ENCODE data around the gene BRICD5.

The BRICD5 gene

GRCh38 chr16:2176047-2176446 is 34.6 kb downstream of the BRICD5 start:
- no peak for TF ChIP-seq CTCF (conservative IDR thresholded peaks at IDR 0.05; ENCODE audit: control insufficient read depth, insufficient read depth, low read depth, low read length)
- H3K4me3 ChIP-seq (ENCODE audit: control insufficient read depth, low read depth, low read length) = no peak overlapping the region
- no peak for DNase-seq (ENCODE audit: low read depth)

- no peak overlapping the region for H3K4me3 ChIP-seq (ENCODE audit: control insufficient read depth, low read depth, low read length)
- TF ChIP-seq CTCF (conservative IDR thresholded peaks at IDR 0.05; ENCODE audit: control insufficient read depth, insufficient read depth, low read depth, low read length) = no peak
These were observed 35.2 kb downstream of the BRICD5 start for GRCh38 chr16:2175454-2175853.

GRCh38 chr16:2174396-2175131 is 36.1 kb downstream of the BRICD5 start:
- no peak for DNase-seq (ENCODE audit: low read depth)
- H3K4me3 ChIP-seq (ENCODE audit: control insufficient read depth, low read depth, low read length) = no peak overlapping the region
- no peak for TF ChIP-seq CTCF (conservative IDR thresholded peaks at IDR 0.05; ENCODE audit: control insufficient read depth, insufficient read depth, low read depth, low read length)

More at GRCh38 chr16:2175454-2175853, 35.2 kb downstream of the BRICD5 start:
- no peak for DNase-seq (ENCODE audit: low read depth)

- no peak for TF ChIP-seq CTCF (conservative IDR thresholded peaks at IDR 0.05; ENCODE audit: control insufficient read depth, insufficient read depth, low read depth, low read length)
- no peak overlapping the region for H3K4me3 ChIP-seq (ENCODE audit: control insufficient read depth, low read depth, low read length)
- DNase-seq (ENCODE audit: low read depth) = no peak
These were observed 36.7 kb downstream of the BRICD5 start for GRCh38 chr16:2173916-2174315.

GRCh38 chr16:2173366-2173765 is 37.3 kb downstream of the BRICD5 start:
- H3K4me3 ChIP-seq (ENCODE audit: control insufficient read depth, low read depth, low read length) = no peak overlapping the region
- DNase-seq (ENCODE audit: low read depth) = no peak
- no peak for TF ChIP-seq CTCF (conservative IDR thresholded peaks at IDR 0.05; ENCODE audit: control insufficient read depth, insufficient read depth, low read depth, low read length)

GRCh38 chr16:2172688-2173335 is 37.9 kb downstream of the BRICD5 start:
- no peak for TF ChIP-seq CTCF (conservative IDR thresholded peaks at IDR 0.05; ENCODE audit: control insufficient read depth, insufficient read depth, low read depth, low read length)
- H3K4me3 ChIP-seq (ENCODE audit: control insufficient read depth, low read depth, low read length) = no peak overlapping the region
- no peak for DNase-seq (ENCODE audit: low read depth)

Measured in fibroblast of mammary gland (primary cell).